ENCODE measurements around the gene PANX2.

PANX2 gene

DNA sequence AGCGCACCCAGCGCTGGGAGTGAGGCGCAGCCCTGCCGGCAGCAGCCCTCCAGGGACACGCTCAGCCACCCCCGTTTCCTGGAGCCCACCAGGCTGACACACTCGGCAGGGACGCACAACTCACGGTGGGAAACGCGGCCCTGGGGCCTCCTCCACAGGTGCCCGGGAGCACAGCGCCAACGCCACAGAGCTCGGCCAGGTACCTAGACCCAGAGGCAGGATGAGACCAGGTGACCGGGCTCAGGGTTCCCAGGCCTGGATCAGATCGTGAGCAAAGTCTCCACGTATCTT lies 56.3 kb downstream of the PANX2 start:
- Histone ChIP-seq H3K4me3 (ENCODE audit: low read length) (no peak overlapping the region), H3K4me1 (ENCODE audit: low read length) (no peaks in the 10 kb centered on the region), H3K9me2 (replicated peaks; ENCODE audit: insufficient read depth, low read length) (no peaks in the 10 kb centered on the region), H3K79me2 (ENCODE audit: low read length) (0 out of 2 replicates have a peak, but pooled peaks cover 5% of the 10 kb centered on the region), H3K4me2 (ENCODE audit: low read depth, low read length) (no peak overlapping the region), H2AFZ (ENCODE audit: low read length) (no peak overlapping the region), H3K36me3 (replicated peaks; ENCODE audit: insufficient read depth, low read length) (no peaks in the 10 kb centered on the region), H3K9me3 (replicated peaks; ENCODE audit: insufficient read depth, low read length) (no peaks in the 10 kb centered on the region), H3K9ac (ENCODE audit: low read length) (no peak overlapping the region), H4K20me1 (ENCODE audit: insufficient read depth, low read length) (no peaks in the 10 kb centered on the region), H3K27ac (ENCODE audit: low read length) (no peak overlapping the region), H3F3A (ENCODE audit: insufficient read depth, low read length) (no peaks in the 10 kb centered on the region), H3K27me3 (replicated peaks; ENCODE audit: insufficient read depth, low read length) (no peaks in the 10 kb centered on the region)
- TF ChIP-seq EZH2phosphoT487 (IDR thresholded peaks at IDR 0.05; ENCODE audit: low read length) (no peak), EZH2 (optimal IDR thresholded peaks at IDR 0.05; ENCODE audit: low read depth, low read length) (no peak)
- TF ChIP-seq, protein P1, sequence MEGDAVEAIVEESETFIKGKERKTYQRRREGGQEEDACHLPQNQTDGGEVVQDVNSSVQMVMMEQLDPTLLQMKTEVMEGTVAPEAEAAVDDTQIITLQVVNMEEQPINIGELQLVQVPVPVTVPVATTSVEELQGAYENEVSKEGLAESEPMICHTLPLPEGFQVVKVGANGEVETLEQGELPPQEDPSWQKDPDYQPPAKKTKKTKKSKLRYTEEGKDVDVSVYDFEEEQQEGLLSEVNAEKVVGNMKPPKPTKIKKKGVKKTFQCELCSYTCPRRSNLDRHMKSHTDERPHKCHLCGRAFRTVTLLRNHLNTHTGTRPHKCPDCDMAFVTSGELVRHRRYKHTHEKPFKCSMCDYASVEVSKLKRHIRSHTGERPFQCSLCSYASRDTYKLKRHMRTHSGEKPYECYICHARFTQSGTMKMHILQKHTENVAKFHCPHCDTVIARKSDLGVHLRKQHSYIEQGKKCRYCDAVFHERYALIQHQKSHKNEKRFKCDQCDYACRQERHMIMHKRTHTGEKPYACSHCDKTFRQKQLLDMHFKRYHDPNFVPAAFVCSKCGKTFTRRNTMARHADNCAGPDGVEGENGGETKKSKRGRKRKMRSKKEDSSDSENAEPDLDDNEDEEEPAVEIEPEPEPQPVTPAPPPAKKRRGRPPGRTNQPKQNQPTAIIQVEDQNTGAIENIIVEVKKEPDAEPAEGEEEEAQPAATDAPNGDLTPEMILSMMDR (IDR thresholded peaks at IDR 0.05; ENCODE audit: low read length) = no peak
- DNase-seq = no peak

DNA sequence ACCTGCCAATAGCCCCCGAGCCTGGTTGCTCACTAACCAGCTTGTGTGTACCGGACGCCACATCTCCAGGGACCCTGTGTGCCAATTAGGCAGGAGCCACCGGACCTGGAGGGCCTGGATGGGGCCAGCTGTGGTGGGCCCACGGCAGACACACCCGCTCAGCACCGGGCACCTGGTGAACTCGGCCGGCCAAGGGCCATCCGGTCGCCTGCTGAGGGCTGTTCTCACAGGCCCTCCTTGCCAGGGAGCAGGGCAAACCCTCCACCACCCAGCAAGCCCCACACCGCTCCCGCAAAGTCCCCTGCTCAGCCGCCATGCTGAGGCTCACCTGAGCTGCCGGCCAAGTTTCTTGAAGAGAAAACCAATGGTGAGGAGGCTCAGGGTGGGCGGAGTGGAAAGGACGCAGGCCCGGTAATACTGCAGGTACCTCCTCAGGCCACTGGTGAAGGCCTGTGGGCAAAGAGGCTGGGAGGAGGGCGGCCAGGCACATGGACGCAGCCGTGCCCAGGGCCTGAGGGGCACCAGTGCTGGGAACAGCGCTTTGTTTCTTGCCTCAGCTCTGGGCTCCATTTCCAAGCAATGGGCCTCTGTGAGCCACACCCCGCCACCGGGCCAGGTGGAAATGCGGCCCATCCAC lies 57.2 kb downstream of the PANX2 start:
- H4K20me1 ChIP-seq (ENCODE audit: insufficient read depth, low read length) = no peaks in the 10 kb centered on the region
- H3K9ac ChIP-seq (ENCODE audit: low read length) = no peak overlapping the region
- no peaks in the 10 kb centered on the region for H3K9me2 ChIP-seq (replicated peaks; ENCODE audit: insufficient read depth, low read length)
- H2AFZ ChIP-seq (ENCODE audit: low read length) = no peak overlapping the region
- H3K9me3 ChIP-seq (replicated peaks; ENCODE audit: insufficient read depth, low read length) = no peaks in the 10 kb centered on the region
- H3K79me2 ChIP-seq (ENCODE audit: low read length) = 0 out of 2 replicates have a peak, but pooled peaks cover 5% of the 10 kb centered on the region
- no peak for DNase-seq
- H3K4me2 ChIP-seq (ENCODE audit: low read depth, low read length) = no peak overlapping the region
- no peak overlapping the region for H3K4me3 ChIP-seq (ENCODE audit: low read length)
- H3K27me3 ChIP-seq (replicated peaks; ENCODE audit: insufficient read depth, low read length) = no peaks in the 10 kb centered on the region
- H3K27ac ChIP-seq (ENCODE audit: low read length) = no peak overlapping the region
- no peaks in the 10 kb centered on the region for H3K4me1 ChIP-seq (ENCODE audit: low read length)
- no peak for TF ChIP-seq EZH2phosphoT487 (IDR thresholded peaks at IDR 0.05; ENCODE audit: low read length)
- TF ChIP-seq, protein P1 (IDR thresholded peaks at IDR 0.05; ENCODE audit: low read length) = no peak
- TF ChIP-seq EZH2 (optimal IDR thresholded peaks at IDR 0.05; ENCODE audit: low read depth, low read length) = no peak
- H3F3A ChIP-seq (ENCODE audit: insufficient read depth, low read length) = no peaks in the 10 kb centered on the region
- H3K36me3 ChIP-seq (replicated peaks; ENCODE audit: insufficient read depth, low read length) = no peaks in the 10 kb centered on the region

DNA sequence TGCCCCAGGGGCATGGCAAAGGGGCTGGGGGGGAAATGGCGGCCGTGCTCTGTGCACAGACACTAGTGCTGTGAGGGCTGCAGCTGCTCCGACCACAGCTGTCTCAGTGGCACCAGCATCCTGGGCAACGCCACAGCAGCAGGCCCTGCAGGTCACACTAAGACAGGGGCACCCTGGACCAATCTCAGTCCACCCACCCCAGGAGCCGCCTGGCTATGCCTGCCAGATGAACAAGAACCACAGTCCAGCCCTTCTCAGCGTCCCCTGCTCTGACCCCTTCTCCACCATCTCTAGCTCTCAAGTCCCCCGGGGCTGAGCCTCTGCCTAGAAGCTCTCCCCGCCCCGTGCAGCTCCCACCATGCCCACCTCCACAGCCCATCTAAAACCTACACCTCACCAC lies 57.8 kb downstream of the PANX2 start:
- TF ChIP-seq EZH2phosphoT487 (IDR thresholded peaks at IDR 0.05; ENCODE audit: low read length) = no peak
- Histone ChIP-seq H3K27ac (ENCODE audit: low read length) (no peak overlapping the region), H3K27me3 (replicated peaks; ENCODE audit: insufficient read depth, low read length) (no peaks in the 10 kb centered on the region), H3K9me3 (replicated peaks; ENCODE audit: insufficient read depth, low read length) (no peaks in the 10 kb centered on the region), H2AFZ (ENCODE audit: low read length) (no peak overlapping the region), H4K20me1 (ENCODE audit: insufficient read depth, low read length) (no peaks in the 10 kb centered on the region), H3K9me2 (replicated peaks; ENCODE audit: insufficient read depth, low read length) (no peaks in the 10 kb centered on the region), H3K9ac (ENCODE audit: low read length) (no peak overlapping the region), H3K4me3 (ENCODE audit: low read length) (no peak overlapping the region), H3K36me3 (replicated peaks; ENCODE audit: insufficient read depth, low read length) (no peaks in the 10 kb centered on the region), H3K79me2 (ENCODE audit: low read length) (0 out of 2 replicates have a peak, but pooled peaks cover 5% of the 10 kb centered on the region), H3K4me2 (ENCODE audit: low read depth, low read length) (no peak overlapping the region), H3F3A (ENCODE audit: insufficient read depth, low read length) (no peaks in the 10 kb centered on the region), H3K4me1 (ENCODE audit: low read length) (no peaks in the 10 kb centered on the region)
- DNase-seq = no peak

DNA sequence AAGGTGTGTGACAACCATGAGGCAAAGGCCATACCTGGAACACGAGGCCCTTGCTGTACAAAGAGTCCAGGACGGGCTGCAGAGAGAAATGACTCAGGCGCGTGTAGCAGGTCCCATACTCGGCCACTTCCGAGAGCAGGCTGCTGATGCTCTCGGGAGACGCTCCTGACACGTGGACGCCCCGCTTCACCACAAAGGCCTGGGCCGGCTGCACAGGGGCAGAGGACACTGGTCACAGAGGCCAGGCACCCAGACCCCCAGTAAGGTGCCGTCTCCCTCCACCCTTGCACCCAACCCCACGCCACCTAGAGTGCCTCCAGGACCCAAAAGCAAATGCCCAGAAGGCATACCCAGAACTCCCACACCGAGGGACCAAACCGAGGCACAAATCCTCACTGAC lies 58.8 kb downstream of the PANX2 start:
- no peak overlapping the region for H3K4me3 ChIP-seq (ENCODE audit: low read length)
- no peak overlapping the region for H3K4me2 ChIP-seq (ENCODE audit: low read depth, low read length)
- H3K27me3 ChIP-seq (replicated peaks; ENCODE audit: insufficient read depth, low read length) = no peaks in the 10 kb centered on the region
- H4K20me1 ChIP-seq (ENCODE audit: insufficient read depth, low read length) = no peaks in the 10 kb centered on the region
- no peaks in the 10 kb centered on the region for H3K9me3 ChIP-seq (replicated peaks; ENCODE audit: insufficient read depth, low read length)
- H3K9ac ChIP-seq (ENCODE audit: low read length) = no peak overlapping the region
- no peaks in the 10 kb centered on the region for H3K36me3 ChIP-seq (replicated peaks; ENCODE audit: insufficient read depth, low read length)
- no peak for TF ChIP-seq EZH2phosphoT487 (IDR thresholded peaks at IDR 0.05; ENCODE audit: low read length)
- no peak for TF ChIP-seq EZH2 (optimal IDR thresholded peaks at IDR 0.05; ENCODE audit: low read depth, low read length)
- H3K9me2 ChIP-seq (replicated peaks; ENCODE audit: insufficient read depth, low read length) = no peaks in the 10 kb centered on the region
- no peaks in the 10 kb centered on the region for H3K4me1 ChIP-seq (ENCODE audit: low read length)
- no peak for DNase-seq
- H2AFZ ChIP-seq (ENCODE audit: low read length) = no peak overlapping the region
- H3K79me2 ChIP-seq (ENCODE audit: low read length) = peaks cover 14% of the 10 kb centered on the region
- H3K27ac ChIP-seq (ENCODE audit: low read length) = no peak overlapping the region
- H3F3A ChIP-seq (ENCODE audit: insufficient read depth, low read length) = no peaks in the 10 kb centered on the region

All from MM.1S (cell line).